ENCODE measurements around the gene SIN3B.

The SIN3B gene

DNA sequence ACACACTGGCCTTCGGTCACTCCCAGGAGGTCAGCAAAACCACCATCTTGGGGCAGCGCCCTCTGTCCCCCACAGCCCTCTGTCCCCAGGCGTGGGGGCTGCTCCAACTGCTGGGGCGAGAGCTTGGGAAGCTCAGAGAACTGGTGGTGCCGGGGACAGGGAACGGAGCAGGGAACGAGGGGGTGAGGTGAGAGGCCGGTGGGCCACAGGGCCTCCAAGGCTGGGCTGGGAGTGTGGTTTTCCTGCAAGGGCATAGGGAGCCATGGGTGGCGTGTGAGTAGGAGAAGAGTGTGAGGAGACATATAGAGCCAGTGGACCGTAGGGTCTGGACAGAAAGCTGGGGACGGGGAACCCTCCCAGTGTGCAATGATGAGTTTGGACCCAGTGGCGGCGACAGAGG is 93.8 kb downstream of the SIN3B start:
- TF ChIP-seq POLR2A (IDR thresholded peaks at IDR 0.05; ENCODE audit: low read depth, low read length) (no peak), POLR2AphosphoS5 (IDR thresholded peaks at IDR 0.05; ENCODE audit: low read depth, low read length) (no peak), TAF1 (IDR thresholded peaks at IDR 0.05; ENCODE audit: borderline replicate concordance, low read depth, low read length) (no peak)
- no peak for FAIRE-seq
- no peak for DNase-seq (ENCODE audit: insufficient read length)

GRCh38 chr19:16927883-16928282 is 98.7 kb downstream of the SIN3B start:
- DNase-seq (ENCODE audit: insufficient read length) (no peak), FAIRE-seq (no peak)

GRCh38 chr19:16928351-16928750 is 99.2 kb downstream of the SIN3B start:
- DNase-seq (ENCODE audit: insufficient read length) = no peak
- TF ChIP-seq TAF1 (IDR thresholded peaks at IDR 0.05; ENCODE audit: borderline replicate concordance, low read depth, low read length) (no peak), POLR2AphosphoS5 (IDR thresholded peaks at IDR 0.05; ENCODE audit: low read depth, low read length) (no peak)

More at GRCh38 chr19:16927883-16928282, 98.7 kb downstream of the SIN3B start:
- TF ChIP-seq TAF1 (IDR thresholded peaks at IDR 0.05; ENCODE audit: borderline replicate concordance, low read depth, low read length) = no peak
- TF ChIP-seq POLR2A (IDR thresholded peaks at IDR 0.05; ENCODE audit: low read depth, low read length) = no peak
- TF ChIP-seq POLR2AphosphoS5 (IDR thresholded peaks at IDR 0.05; ENCODE audit: low read depth, low read length) = no peak

GRCh38 chr19:16928916-16929315 is 99.7 kb downstream of the SIN3B start:
- FAIRE-seq (no peak), DNase-seq (ENCODE audit: insufficient read length) (no peak)
- TF ChIP-seq POLR2AphosphoS5 (IDR thresholded peaks at IDR 0.05; ENCODE audit: low read depth, low read length) = no peak

More at GRCh38 chr19:16928351-16928750, 99.2 kb downstream of the SIN3B start:
- FAIRE-seq = no peak
